ENCODE data around the gene NUDT5.
"Not testable (repeated sequence)": the region's sequence is repeated elsewhere in the genome, so short reads cannot be mapped to it uniquely, and the experiment has no call there.

Gene NUDT5

GRCh38 chr10:12195603-12196506 is at the start of gene NUDT5, which contains the start of gene CDC123:
Gene NUDT5 (minus strand): TSS chr10:12195891. CDS start chr10:12186291, 9,600 bp downstream.
Gene CDC123 (plus strand): TSS chr10:12196188. CDS start chr10:12196246, 58 bp downstream.
- DNase-seq, result peak; percentile 73 to 92 (median 90)

GRCh38 chr10:12243864-12244620 is 48.4 kb upstream of the NUDT5 start:
- no peak for DNase-seq

- no peak for DNase-seq
Observed at GRCh38 chr10:12241810-12242529, 46.3 kb upstream of the NUDT5 start.

GRCh38 chr10:12238821-12239220 is 43.1 kb upstream of the NUDT5 start:
- DNase-seq, result no peak

DNA sequence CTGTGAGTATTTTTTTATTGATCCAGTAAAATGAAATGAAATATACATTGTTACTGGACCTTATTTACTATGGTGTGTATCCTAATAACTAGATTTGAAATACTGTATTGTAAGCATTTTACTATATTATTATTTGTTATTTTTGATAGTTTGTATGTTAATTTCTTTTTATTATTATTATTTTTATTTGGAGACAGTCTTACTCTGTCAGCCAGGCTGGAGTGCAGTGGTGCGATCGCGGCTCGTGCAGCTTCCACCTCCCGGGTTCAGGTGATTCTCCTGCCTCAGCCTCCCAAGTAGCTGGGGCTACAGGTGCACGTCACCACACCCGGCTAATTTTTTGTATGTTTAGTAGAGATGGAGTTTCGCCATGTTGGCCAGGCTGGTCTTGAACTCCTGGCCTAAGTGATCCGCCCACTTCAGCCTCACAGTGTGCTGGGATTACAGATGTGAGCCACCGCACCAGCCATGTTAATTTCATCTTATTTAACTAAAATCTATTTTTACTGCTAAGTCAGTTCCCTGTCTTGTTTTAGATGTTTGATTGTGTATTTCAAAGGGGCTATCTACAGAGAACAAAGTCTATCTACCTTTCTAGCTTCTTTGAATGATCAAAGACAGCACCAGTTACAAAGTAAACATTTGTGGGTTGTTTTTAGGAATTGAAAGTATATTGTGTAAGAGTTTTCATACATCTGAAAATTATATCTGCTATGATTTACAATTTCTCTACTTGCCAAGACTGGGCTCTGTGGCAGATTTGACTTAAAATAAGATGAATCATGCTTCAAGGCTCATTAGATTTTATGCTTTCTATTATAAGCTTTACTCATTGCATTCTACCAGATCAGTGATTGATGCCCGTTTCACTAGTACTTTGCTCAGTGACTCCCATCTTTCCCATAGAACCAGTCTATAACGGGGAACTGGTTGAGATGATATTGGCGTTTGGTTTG is 41.9 kb upstream of the NUDT5 start:
- no peak for DNase-seq

DNA sequence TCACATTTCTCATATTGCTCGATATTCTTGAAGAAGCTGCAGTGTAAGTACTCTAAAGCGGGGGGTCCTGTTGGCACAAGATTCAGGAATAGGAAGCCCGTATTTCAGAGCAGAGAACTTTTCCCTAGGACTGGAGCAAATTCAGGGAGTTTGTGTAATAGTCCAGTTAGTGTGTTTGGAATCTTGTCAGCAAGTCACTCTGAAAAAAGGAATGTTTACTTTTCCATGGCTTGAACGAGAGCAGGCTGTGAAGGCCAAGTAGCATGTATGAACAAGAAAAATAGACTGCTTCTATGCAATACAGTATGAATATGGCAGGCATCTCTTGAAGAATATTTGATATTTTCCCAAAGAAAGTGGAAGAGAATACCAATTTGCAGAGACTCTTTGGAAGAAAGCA is 40.1 kb upstream of the NUDT5 start:
- no peak for DNase-seq

DNA sequence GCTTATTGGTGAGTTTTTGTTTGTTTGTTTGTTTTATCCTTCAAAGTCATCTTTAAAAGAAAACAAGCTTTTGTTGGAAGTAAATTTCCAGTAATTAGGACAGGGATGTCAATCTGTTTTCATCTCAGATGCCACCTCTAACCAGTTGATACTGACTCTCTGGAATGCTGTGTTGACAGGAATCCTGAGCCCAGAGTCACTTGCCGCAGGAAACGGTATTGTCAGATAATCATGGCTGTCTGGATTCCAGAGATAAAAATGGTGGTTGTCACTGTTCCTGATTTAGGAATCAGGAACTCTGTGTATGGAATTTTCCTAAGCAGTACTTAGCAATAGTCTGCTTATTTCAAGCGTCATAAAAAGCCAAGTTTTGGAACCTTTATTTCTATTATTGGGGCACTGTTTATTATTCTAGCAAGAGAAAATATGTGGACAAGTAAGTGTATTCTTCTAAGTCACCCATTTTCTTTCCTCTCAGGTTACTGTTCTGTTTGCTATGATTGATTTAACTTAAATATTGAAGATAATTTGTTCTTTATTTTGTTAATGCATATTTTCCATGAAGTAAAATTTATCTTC is 39.5 kb upstream of the NUDT5 start:
- DNase-seq, result no peak

DNA sequence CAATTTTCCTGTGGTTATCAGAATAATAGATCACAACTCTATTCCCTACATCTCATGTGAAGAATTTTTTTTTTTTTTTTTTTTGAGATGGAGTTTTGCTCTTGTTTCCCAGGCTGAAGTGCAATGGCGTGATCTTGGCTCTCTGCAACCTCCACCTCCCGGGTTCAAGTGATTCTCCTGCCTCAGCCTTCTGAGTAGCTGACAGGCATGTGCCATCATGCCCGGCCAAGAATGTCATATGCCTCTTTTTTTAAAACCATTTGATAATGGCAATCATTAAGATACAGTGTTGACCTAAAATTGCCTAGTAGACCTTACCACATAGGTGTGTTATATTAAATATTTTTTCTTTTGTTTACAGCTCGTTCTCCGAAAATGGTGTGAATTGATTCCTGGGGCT is 39.0 kb upstream of the NUDT5 start:
- not testable (repeated sequence) for DNase-seq

- no peak for DNase-seq
Observed at GRCh38 chr10:12228851-12229250, 33.2 kb upstream of the NUDT5 start.

- DNase-seq, result not testable (repeated sequence)
Observed at GRCh38 chr10:12226438-12226837, 30.7 kb upstream of the NUDT5 start.

DNA sequence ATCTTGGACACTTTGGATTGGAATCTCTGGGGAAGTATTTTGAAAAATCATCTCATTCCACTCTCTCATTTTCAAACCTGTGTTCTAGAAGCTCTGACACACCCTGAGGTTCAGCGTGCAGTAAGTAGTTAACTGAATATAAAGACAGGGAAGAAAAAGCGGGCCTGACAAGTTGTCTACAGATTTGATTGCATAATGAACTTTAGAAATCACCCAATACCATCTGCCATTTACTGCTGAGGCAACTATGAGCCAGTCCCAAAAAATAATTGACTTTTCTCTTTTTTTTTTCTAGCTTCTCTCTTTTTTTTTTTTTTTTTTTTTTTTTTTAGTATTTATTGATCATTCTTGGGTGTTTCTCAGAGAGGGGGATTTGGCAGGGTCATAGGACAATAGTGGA is 29.8 kb upstream of the NUDT5 start:
- DNase-seq, result no peak

- no peak for DNase-seq
Observed at GRCh38 chr10:12221323-12222298, 25.9 kb upstream of the NUDT5 start.

- DNase-seq, result no peak
Observed at GRCh38 chr10:12218991-12219390, 23.3 kb upstream of the NUDT5 start.

DNA sequence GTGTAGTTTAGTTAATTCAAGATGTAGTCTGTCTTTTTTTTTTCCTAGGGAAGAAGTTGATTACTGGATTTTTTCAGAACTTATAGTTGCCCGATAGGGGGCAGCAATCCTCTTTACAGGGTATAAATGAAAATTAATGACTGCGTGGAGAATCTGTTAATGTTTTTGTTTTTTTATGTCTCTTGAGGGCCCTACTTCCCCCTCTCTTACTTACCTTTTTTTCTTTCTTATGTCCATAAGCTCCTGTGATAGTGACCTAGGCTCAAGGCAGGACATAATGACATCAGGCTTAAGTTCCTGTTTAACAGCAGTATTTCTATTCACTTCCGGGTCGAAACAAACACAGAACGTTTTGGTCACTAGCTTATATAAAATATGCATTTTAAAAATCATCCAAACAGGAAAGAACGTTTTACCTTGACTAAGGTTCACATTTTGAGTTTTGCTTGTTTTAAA is 19.1 kb upstream of the NUDT5 start:
- peak in 4 of 6 experiments; percentile 13 to 56 (median 36) for DNase-seq

DNA sequence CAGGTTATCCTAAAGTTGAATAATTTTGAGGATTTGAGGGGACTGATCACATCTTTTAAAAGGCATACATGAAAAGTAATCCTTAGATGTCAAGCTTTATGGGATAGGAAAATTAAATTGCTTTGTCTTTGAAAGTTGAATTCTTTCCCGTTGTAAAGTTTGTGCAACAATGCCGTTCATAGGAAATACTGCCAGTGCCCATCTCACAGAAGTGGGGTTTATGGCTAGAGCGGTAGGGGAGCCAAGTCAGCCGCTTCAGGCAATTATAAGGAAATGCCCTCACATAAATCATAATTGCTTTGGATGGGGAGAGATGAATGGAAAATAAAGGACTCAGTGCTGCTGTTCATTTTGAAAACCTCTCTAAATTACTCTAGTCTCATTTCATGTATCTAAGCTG is 18.4 kb upstream of the NUDT5 start:
- DNase-seq, result no peak

DNA sequence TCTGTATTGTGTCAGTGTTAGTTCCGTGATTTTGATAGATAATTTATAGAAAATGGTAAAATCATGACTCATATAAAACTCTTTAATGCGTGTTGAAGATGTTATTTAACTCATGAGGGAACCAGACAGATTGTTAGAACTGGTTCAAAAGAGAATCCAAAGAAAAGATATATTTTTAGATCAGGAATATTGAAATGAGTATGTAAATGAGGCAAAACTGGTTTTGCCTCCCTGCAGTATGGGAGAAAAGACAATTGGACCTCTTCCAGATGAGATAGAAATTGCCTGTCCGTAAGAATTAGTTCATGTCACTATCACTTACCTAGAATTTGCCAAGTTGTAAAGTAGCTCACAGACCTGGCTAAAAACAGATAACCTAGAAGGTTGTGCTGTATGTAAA is 17.9 kb upstream of the NUDT5 start:
- no peak for DNase-seq

DNA sequence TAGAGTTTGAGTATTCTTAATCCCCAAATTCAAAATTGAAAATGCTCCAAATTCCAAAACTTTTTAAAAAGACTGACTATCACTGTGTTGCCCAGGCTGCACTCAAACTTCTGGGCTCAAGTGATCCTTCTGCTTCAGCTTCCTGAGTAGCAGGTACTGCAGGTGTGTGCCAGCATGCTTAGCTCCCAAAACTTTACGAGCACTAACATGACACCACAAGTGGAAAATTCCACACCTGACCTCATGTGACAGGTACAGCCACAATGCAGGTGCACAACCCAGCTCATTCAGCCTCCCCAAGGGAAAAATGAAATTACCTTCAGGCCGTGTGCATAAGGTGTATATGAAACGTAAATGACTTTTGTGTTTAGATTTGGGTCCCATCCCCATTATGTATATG is 16.8 kb upstream of the NUDT5 start:
- DNase-seq, result no peak

- DNase-seq, result no peak
Observed at GRCh38 chr10:12208460-12208859, 12.8 kb upstream of the NUDT5 start.

GRCh38 chr10:12207114-12207513 is 11.4 kb upstream of the NUDT5 start:
- no peak for DNase-seq

- DNase-seq, result no peak
Observed at GRCh38 chr10:12205082-12205481, 9.4 kb upstream of the NUDT5 start.
